HG02981 (cell line): Measurements from ENCODE around the gene GJB2.

ENCODE experiments used
- ATAC-seq: cut with Tn5 transposase; IDR thresholded peaks from one replicate; pipeline ENCODE4 v1.9.1; 2021; ENCODE audit warnings: mild to moderate bottlenecking, moderate library complexity; ENCODE audit not compliant: unreplicated experiment

GJB2 gene

GRCh38 chr13:20192836-20193161 lies at the start of gene GJB2:
Gene GJB2 (minus strand): TSS chr13:20192938. CDS start chr13:20189581, 3,357 bp downstream.
- no peak for ATAC-seq

- no peak for ATAC-seq
Observed at GRCh38 chr13:20241593-20241992, 48.9 kb upstream of the GJB2 start.

GRCh38 chr13:20239748-20240147 lies 47.0 kb upstream of the GJB2 start:
- ATAC-seq = no peak

- no peak for ATAC-seq
Observed at GRCh38 chr13:20232556-20233277, 40.0 kb upstream of the GJB2 start.

GRCh38 chr13:20231839-20232555 lies 39.3 kb upstream of the GJB2 start, which contains the start of gene GJB6:
Gene GJB6 (minus strand): TSS chr13:20232319. CDS start chr13:20223480, 8,839 bp downstream.
- no peak for ATAC-seq

- ATAC-seq = no peak
Observed at GRCh38 chr13:20230913-20231838, 38.4 kb upstream of the GJB2 start.

GRCh38 chr13:20227730-20228129 lies 35.0 kb upstream of the GJB2 start:
- ATAC-seq = no peak

GRCh38 chr13:20227288-20227687 lies 34.5 kb upstream of the GJB2 start:
- ATAC-seq = no peak

GRCh38 chr13:20222553-20222952 lies 29.8 kb upstream of the GJB2 start:
- no peak for ATAC-seq

- no peak for ATAC-seq
Observed at GRCh38 chr13:20221772-20222171, 29.0 kb upstream of the GJB2 start.

GRCh38 chr13:20219577-20219976 lies 26.8 kb upstream of the GJB2 start:
- ATAC-seq = peak; percentile 95

GRCh38 chr13:20217168-20217567 lies 24.4 kb upstream of the GJB2 start:
- no peak for ATAC-seq

GRCh38 chr13:20209948-20210347 lies 17.2 kb upstream of the GJB2 start:
- no peak for ATAC-seq

- ATAC-seq = no peak
Observed at GRCh38 chr13:20206698-20207235, 14.0 kb upstream of the GJB2 start.

GRCh38 chr13:20206065-20206697 lies 13.4 kb upstream of the GJB2 start:
- ATAC-seq = no peak

GRCh38 chr13:20198781-20199180 lies 6.0 kb upstream of the GJB2 start:
- no peak for ATAC-seq

- no peak for ATAC-seq
Observed at GRCh38 chr13:20197361-20197834, 4.7 kb upstream of the GJB2 start.

- no peak for ATAC-seq
Observed at GRCh38 chr13:20195801-20196200, 3.1 kb upstream of the GJB2 start.

GRCh38 chr13:20193907-20194631 lies 1.3 kb upstream of the GJB2 start:
- no peak for ATAC-seq
